GM12878 (cell line): ENCODE results near the gene PAX5. TPM values are rescaled to one million over a fixed set of nuclear protein-coding genes. Genes with fewer than 3 reads are reported as not detected.

Experiments
- BCL11A ChIP-seq: IDR thresholded peaks from 2 replicates; pipeline ENCODE4 v1.6.1; 2011; ENCODE audit warnings: low read depth, low read length
- BCLAF1 ChIP-seq: fragments of 450-650 bp; IDR thresholded peaks from 2 replicates; pipeline ENCODE4 v1.6.1; 2017; ENCODE audit warnings: antibody characterized with exemption, mild to moderate bottlenecking, moderate library complexity
- DPF2 ChIP-seq: fragments of 450-650 bp; IDR thresholded peaks from 2 replicates; pipeline ENCODE4 v1.6.1; 2017; ENCODE audit warnings: mild to moderate bottlenecking
- E4F1 ChIP-seq: fragments of 450-650 bp; IDR thresholded peaks from 2 replicates; pipeline ENCODE4 v1.6.1; 2018; ENCODE audit warnings: borderline replicate concordance, mild to moderate bottlenecking; ENCODE audit not compliant: partially characterized antibody
- EGR1 ChIP-seq, 2 experiments: IDR thresholded peaks; 1 replicate in 1 of 2; 2 replicates in 1 of 2; pipeline ENCODE4 v1.6.1; 2011 to 2012; ENCODE audit warnings: low read depth in 2 of 2, low read length in 2 of 2, borderline replicate concordance in 1 of 2, mild to moderate bottlenecking in 1 of 2, moderate library complexity in 1 of 2
- ESRRA ChIP-seq: IDR thresholded peaks from 2 replicates; pipeline ENCODE4 v1.6.1; 2012; ENCODE audit warnings: mild to moderate bottlenecking, low read length, improper control_type of control experiment
- POU2F2 ChIP-seq: IDR thresholded peaks from 3 replicates; pipeline ENCODE4 v1.6.1; 2011; ENCODE audit warnings: low read depth, mild to moderate bottlenecking, low read length, borderline replicate concordance
- SMAD1 ChIP-seq: fragments of 450-650 bp; IDR thresholded peaks from 2 replicates; pipeline ENCODE4 v1.6.1; 2018; ENCODE audit warnings: mild to moderate bottlenecking, low read depth; ENCODE audit not compliant: partially characterized antibody
- SMARCA5 ChIP-seq: fragments of 450-650 bp; IDR thresholded peaks from 2 replicates; pipeline ENCODE4 v1.6.1; 2017; ENCODE audit warnings: mild to moderate bottlenecking
- polyA plus RNA-seq, 11 experiments: library from polyadenylated mRNA; depleted of rRNA in 4 of 11; unstranded in 6 of 11; stranded (reverse) in 5 of 11; fragments of >200 nt; fragmentation: Nextera tagmentation in 4 of 11; fragmentation: Illumina TruSeq in 1 of 11; extraction: Ambion mirVana in 4 of 11; extraction: Trizol in 1 of 11; gene quantifications; 1 replicate in 1 of 11; 2 replicates in 10 of 11; pipeline versions ENCODE4 v1.2.1 to v1.2.3, GENCODE V29; 2011 to 2016; ENCODE audit warnings: inconsistent platforms in 2 of 11, missing spikeins in 2 of 11, low read depth in 1 of 11
- total RNA-seq, 4 experiments: library from RNA; depleted of rRNA in 3 of 4; stranded (reverse); fragments of >200 nt in 3 of 4; fragmentation: Illumina TruSeq in 1 of 4; extraction: Trizol in 1 of 4; gene quantifications; 2 replicates each; pipeline versions ENCODE4 v1.2.1 to v1.2.3, GENCODE V29; 2013 to 2021

Gene PAX5
- total and polyA plus RNA-seq, 10 of the 15 experiments (the other 5 are each of a cell fraction or from before 2014, with no cell fraction given), result 2.2 to 123 (median 31.9) TPM

GRCh38 chr9:36901528-36901927, 132.5 kb downstream of the PAX5 start (continued):
- TF ChIP-seq E4F1 (no peak), POU2F2 (no peak), BCL11A (no peak), SMARCA5 (no peak), ESRRA (no peak), BCLAF1 (no peak), EGR1 (IDR thresholded peaks at IDR 0.05; ENCODE audit: borderline replicate concordance in 1 of 2, low read depth in 2 of 2, low read length in 2 of 2) (no peak), DPF2 (no peak), SMAD1 (no peak)
